Hematopoietic multipotent progenitor cell (in vitro differentiated cells): ENCODE data around the gene APOBEC3G. TPM values are rescaled to one million over a fixed set of nuclear protein-coding genes. Genes with fewer than 3 reads are reported as not detected.

Source experiments
- DNase-seq, 3 donors: peaks; one replicate each; pipeline ENCODE4 v3.0.0-alpha.2; 2011 to 2015; ENCODE audit warnings: low read depth in 2 of 3, low spot score in 2 of 3
- total RNA-seq: library from RNA; depleted of rRNA; stranded (reverse); fragments of >200 nt; gene quantifications from one replicate; pipeline ENCODE4 v1.2.3, GENCODE V29; 2012

Gene APOBEC3G
- total RNA-seq, 1 donor = 38.8 TPM

- peak in 2 of 3 donors; percentile 33 to 49 for DNase-seq
Measured at GRCh38 chr22:39117585-39118191, 40.6 kb downstream of the APOBEC3G start.

GRCh38 chr22:39120983-39121382 is 43.9 kb downstream of the APOBEC3G start:
- no peak for DNase-seq

DNA sequence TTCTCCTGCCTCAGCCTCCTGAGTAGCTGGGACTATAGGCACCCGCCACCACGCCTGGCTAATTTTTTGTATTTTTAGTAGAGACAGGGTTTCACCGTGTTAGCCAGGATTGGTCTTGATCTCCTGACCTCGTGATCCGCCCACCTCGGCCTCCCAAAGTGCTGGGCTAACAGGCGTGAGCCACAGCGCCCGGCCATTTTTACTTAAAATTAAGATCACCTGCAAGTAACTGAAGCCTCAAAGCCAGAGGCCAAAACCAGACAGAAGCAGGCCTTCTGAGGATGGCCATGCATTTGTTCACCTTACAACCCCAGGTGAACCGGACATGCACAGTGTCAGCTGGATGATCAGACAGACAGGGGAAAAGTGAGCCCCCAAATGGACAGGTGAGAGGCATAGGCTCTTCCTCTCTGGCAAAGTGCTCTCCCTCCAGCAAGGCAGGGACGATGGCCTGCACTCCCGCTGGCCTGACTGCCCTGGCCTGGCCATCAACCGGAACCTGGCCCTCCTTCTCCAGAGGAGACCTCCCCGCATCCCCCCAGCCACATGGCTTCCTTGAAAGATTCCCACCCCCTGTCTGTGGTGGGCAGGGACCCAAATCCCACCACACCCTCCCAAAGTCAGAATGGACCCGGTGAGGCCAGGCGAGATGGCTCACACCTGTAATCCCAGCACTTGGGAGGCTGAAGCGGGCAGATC is 45.8 kb downstream of the APOBEC3G start:
- no peak for DNase-seq

DNA sequence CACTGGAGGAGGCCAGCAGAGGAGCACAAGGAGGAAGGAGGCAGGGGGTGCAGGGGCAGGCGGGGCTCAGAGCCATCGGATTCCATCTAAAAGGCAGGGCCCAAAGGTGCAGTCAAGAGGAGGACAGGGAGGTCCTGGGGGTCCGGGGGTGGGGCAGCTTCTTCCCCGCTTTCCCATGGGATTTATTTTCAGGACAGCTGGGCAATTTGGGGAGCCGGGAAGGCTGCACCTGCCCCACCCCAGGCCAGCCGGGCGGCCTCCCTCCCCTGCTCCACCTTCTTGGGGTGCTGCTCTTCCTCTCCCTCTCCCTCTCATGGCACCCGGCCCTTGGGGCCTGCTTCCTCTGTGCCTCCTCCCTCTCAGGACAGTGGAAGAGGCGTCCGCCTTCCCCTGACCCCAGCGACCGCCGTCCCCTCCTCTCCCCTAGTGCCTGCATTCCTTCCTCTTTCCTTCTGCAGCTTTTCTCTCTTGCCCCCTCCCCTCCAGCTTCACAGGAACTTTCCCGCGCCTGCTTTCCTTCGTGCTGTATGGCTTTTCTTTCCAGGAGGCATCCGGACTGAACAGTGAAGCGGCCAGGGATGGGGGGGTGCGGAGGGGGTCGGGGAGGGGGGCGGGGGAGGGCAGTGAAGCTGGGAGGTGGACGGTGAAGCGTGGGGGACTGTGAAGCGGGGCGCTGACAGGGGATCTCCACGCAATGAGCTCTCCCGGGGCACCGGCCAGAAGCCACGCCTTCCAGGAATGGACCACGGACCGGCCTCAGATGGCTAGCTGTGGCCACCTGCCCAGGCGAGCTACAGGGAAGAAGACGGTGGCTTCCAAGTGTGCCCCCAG is 46.9 kb downstream of the APOBEC3G start:
- DNase-seq = no peak

DNA sequence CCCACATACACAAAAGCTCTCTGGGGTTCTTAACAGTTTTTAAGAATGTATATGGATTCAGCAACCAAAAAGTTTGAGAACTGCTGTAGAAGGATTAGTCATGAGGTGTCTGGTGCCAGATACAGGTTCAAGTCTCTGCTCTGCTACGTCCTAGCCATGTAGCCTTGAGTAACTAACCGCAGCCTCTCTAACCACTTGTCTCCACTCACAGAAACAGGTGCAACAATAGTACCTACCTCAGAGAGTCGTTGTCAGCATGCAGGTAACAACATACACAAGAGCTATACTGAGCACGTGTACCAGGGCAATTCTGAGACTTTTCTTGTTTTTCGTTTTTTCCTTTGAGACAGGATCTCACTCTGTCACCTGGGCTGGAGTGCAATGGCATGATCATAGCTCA is 48.5 kb downstream of the APOBEC3G start:
- no peak for DNase-seq

DNA sequence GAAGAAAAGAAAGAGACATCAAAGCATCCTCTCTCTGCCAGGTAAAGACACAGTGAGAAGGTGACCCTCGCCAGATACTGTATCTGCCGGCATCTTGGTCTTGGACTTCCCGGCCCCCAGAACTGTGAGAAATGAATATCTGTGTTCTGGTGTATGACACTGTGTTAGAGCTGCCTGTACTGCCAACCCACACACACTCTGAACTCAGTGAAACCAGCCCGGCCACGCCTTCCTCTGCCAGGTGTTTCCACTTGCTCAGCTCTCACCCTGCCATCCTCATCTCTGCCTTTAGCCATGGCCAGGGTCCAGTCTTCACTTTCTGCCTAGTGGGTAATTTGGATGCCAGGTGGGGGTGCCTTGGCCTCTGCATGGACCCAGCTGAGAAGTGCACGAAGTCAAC is 51.4 kb downstream of the APOBEC3G start:
- no peak for DNase-seq

DNA sequence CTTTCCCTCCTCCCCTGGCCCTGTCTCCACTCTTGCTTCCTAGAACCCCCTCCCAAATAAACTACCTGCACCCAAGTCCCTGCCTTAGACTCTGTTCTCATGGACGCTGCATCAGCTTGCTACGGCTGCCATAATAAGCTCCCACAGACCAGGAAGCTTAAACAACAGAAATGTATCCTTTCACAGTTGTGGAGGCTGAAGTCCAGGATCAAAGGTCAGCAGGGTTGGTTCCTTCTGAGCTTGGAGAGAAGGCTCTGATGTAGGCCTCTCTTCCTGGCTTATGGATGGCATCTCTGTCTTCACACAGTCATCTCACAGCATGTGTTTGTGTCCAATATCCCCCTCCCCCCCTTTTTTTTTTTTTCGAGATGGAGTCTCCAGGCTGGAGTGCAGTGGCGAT is 52.0 kb downstream of the APOBEC3G start:
- DNase-seq = no peak

DNA sequence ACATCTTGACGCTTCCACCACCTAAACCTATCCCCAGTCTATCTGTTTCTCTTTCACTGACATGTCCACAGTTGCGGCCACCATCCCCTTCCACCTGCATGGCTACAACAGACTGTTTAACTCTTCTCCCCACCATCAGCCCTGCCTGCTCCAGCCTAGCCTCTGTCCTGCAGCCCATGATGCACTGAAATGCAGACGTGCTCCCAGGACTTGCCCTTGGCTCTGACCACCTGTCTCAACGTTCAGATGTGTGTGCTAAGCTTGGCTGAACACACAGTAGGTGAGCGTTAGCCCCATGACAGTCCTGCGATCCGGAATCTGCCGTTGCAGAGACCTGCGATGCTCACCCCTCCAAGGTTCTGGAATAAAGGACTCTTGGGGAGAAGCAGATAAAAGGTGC is 52.7 kb downstream of the APOBEC3G start:
- DNase-seq = no peak

DNA sequence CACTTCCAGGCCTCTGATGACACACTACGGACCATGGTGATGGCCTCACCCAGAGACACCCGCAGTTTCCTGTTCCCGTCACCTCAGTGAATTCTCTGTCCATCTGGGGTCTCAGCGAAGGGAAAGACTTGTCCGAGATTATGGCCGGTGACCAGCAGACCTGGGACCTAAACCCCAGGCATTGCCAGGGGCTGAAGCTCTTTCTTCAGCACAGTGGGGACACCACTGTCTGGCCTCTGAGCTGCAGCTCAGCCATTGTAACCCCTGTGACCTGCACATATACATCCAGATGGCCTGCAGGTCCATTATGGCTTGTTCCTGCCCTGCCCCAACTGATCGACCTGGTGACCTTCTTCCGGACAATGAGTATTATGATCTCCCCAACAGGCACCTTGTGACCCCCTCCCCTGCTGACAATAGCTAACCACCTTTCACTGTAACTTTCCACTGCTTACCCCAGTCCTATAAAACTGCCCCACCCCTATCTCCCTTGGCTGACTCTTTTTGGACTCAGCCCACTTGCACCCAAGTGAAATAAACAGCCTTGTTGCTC is 53.2 kb downstream of the APOBEC3G start:
- no peak for DNase-seq

DNA sequence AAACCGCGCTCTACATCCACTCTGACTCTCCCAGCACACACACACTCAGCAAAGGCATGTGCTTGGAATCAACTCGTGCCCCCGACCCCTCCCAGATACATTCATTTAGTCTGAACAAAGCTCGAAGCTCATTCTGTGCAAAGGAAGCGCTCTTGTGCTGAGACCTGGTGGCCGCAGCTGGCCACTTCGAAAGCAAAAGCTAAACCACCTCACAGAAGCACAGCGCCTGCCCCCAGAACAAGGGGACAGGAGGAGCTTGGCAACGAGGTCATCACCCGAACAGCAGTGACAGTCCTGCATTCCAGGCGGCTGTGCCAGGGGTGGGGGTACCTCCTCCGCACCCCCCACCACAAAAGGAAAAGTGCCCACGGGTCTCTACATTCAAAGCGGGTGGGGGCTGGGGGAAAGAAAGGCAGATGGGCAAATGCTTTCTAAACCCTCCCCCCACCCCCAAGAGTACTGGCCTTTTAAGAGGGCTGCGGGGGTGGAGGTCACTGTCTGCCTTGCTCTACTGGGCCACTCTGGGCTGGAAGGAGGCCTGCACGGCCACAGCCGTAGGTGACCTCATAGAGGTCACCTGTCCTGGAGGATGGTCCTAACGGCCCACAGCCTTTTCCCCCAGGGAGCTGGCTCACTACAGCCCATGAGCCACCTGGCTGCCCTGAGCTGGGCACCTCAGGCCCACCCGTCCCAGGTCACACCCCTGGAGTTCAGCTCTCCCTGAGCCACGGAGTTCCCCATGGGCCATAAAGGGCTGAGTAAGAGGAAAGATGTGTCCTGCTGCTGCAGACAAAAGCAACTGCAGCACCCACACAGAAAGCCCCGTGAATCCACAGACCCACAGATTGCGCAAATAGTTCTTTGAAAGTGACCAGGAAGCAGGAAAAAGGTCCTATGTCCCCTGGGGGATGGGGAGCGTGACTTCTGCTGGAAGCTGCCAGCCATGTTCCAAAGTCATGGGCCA is 54.1 kb downstream of the APOBEC3G start:
- DNase-seq = no peak

DNA sequence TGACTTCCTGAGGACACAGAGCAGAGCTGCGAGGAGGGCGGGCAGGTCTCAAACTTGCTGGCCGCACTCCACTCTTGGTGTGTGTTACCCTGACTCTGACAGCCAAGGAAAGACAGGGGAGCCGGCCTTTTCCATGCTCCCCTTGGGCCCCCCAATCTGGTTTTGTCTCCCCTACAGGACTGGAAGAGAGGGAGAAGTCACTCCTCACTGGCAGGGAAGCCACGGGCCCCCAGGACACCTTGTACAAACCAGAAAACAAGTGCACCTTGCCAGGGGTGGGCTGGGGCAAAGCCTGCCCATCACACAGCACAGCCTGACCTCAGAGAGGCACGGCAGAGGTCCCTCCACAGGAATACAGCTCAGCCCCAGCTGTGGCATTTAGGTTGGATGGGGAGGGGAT is 55.2 kb downstream of the APOBEC3G start:
- DNase-seq = no peak

DNA sequence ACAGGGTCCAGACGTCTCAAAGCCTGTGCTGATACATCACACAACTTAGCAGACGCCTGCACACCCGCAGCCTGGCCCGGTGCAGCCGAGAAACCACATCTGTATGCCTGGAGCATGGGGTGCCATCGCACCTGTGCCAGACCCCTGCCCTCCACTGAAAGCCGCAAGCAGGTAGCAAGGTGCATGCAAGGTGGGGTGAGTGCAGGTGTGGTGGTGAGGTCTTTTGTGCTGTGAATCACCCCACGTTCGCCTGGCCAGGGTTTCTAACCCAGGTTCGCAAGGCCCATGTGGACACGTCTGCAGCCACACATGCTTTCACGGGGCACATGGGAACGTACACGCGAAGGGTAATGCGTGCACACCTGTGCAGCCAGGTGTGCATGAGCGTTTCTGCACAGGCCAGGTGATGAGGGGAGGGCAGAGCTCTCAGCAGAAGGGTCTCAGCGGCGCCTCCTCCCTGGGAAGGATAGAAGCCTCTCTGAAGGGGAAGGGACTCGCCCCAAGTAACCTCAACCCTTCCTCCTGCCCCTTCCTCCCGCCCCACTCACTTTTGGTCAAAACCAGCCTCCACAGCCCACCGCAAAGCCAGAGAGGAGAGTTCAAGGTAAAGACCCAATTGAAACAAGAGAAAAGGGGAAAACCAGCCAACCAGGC is 55.9 kb downstream of the APOBEC3G start:
- no peak for DNase-seq

GRCh38 chr22:39133871-39134270 is 56.8 kb downstream of the APOBEC3G start:
- no peak for DNase-seq

- no peak for DNase-seq
Measured at GRCh38 chr22:39134366-39135091, 57.5 kb downstream of the APOBEC3G start.

GRCh38 chr22:39135092-39135896 is 58.2 kb downstream of the APOBEC3G start:
- DNase-seq = peak in 2 of 3 donors; percentile 51 to 71

DNA sequence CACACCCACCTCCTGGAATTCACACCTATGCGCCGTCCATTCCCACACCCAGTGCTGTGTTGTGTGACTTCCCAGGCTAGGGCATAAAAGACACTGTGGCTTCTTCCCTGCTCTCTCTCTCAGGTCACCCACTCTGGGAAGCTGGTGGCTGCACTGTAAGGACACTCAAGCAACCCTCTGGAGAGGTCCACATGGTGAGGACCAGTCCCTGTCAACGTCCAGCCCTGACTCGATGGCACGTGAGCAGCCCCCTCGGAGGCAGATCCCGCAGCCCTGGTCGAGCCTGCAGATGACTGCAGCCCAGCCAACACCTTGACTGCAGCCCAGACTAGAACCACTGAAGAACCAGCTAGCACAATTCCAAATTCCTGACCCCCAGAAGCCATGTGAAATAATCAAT is 59.2 kb downstream of the APOBEC3G start:
- no peak for DNase-seq
